Neural cell (in vitro differentiated cells): ENCODE results near the gene GUCY2C. TPM values are rescaled to one million over a fixed set of nuclear protein-coding genes. Genes with fewer than 3 reads are reported as not detected.

ENCODE experiments used
- H2AFZ ChIP-seq: fragments of 200-600, 300-800 bp; sonication (generic), shearing (Covaris generic); 2 replicates; pipeline ENCODE4 v1.6.0; 2014; ENCODE audit warnings: low read depth, mild to moderate bottlenecking, antibody characterized with exemption, low read length, moderate library complexity
- H3F3A ChIP-seq: fragments of 200-600 bp; shearing (Covaris generic); 2 replicates; pipeline ENCODE4 v1.6.1; 2016; ENCODE audit warnings: mild to moderate bottlenecking, moderate library complexity, mixed read lengths, antibody characterized with exemption, low read length; ENCODE audit not compliant: insufficient read depth, poor library complexity, severe bottlenecking
- H3K27ac ChIP-seq: fragments of 200-600, 300-800 bp; sonication (generic), shearing (Covaris generic); 2 replicates; pipeline ENCODE4 v1.5.1; 2014; ENCODE audit warnings: mild to moderate bottlenecking, low read length, moderate library complexity
- H3K27me3 ChIP-seq: fragments of 300-800, 200-600 bp; sonication (generic), shearing (Covaris generic); 2 replicates; pipeline ENCODE4 v1.6.0; 2014; ENCODE audit warnings: mild to moderate bottlenecking, low read depth, low read length, moderate library complexity; ENCODE audit not compliant: insufficient read depth
- H3K36me3 ChIP-seq: fragments of 300-800, 200-600 bp; sonication (generic), shearing (Covaris generic); 2 replicates; pipeline ENCODE4 v1.5.1; 2014; ENCODE audit warnings: mild to moderate bottlenecking, antibody characterized with exemption, low read length, moderate library complexity; ENCODE audit not compliant: insufficient read depth
- H3K4me2 ChIP-seq: fragments of 300-800, 200-600 bp; sonication (generic), shearing (Covaris generic); 2 replicates; pipeline ENCODE4 v1.6.0; 2014; ENCODE audit warnings: mild to moderate bottlenecking, low read length
- H3K4me3 ChIP-seq: fragments of 300-800, 200-600 bp; sonication (generic), shearing (Covaris generic); 2 replicates; pipeline ENCODE4 v1.5.1; 2014; ENCODE audit warnings: mild to moderate bottlenecking, low read length, moderate library complexity
- H3K79me2 ChIP-seq: fragments of 200-600 bp; shearing (Covaris generic); replicated peaks from 2 replicates; pipeline ENCODE4 v1.6.0; 2014; ENCODE audit warnings: mild to moderate bottlenecking, low read length, moderate library complexity; ENCODE audit not compliant: insufficient read depth
- H3K9ac ChIP-seq: fragments of 300-800, 200-600 bp; sonication (generic), shearing (Covaris generic); 2 replicates; pipeline ENCODE4 v1.6.1; 2016; ENCODE audit warnings: mild to moderate bottlenecking, low read length, mixed read lengths
- H3K9me2 ChIP-seq: fragments of 200-600 bp; shearing (Covaris generic); 2 replicates; pipeline ENCODE4 v1.6.1; 2016; ENCODE audit warnings: mild to moderate bottlenecking, low read length, mixed read lengths; ENCODE audit not compliant: insufficient read depth
- H3K9me3 ChIP-seq: fragments of 200-600, 300-800 bp; sonication (generic), shearing (Covaris generic); 2 replicates; pipeline ENCODE4 v1.6.1; 2016; ENCODE audit warnings: mild to moderate bottlenecking, mixed run types, low read length, moderate library complexity, mixed read lengths
- H4K20me1 ChIP-seq: fragments of 200-600 bp; shearing (Covaris generic); 2 replicates; pipeline ENCODE4 v1.6.1; 2016; ENCODE audit warnings: mild to moderate bottlenecking, mixed run types; ENCODE audit not compliant: insufficient read depth
- EP300 ChIP-seq: fragments of 450-650 bp; conservative IDR thresholded peaks from 2 replicates; pipeline ENCODE4 v1.6.1; 2014; ENCODE audit warnings: antibody characterized with exemption, mild to moderate bottlenecking, moderate library complexity; ENCODE audit not compliant: poor library complexity, severe bottlenecking
- EZH2 ChIP-seq: fragments of 200-600, 300-800 bp; shearing (Covaris generic), sonication (generic); IDR thresholded peaks from 2 replicates; pipeline ENCODE4 v1.6.1; 2014; ENCODE audit warnings: antibody characterized with exemption, low read length, borderline replicate concordance, mild to moderate bottlenecking; ENCODE audit not compliant: insufficient read depth, poor library complexity, severe bottlenecking
- MXI1 ChIP-seq: fragments of 450-650 bp; conservative IDR thresholded peaks from 2 replicates; pipeline ENCODE4 v1.6.1; 2014; ENCODE audit warnings: antibody characterized with exemption, mild to moderate bottlenecking; ENCODE audit not compliant: poor library complexity, severe bottlenecking
- POLR2AphosphoS5 ChIP-seq: IDR thresholded peaks from 2 replicates; pipeline ENCODE4 v1.6.1; 2012
- RAD21 ChIP-seq: fragments of 450-650 bp; conservative IDR thresholded peaks from 2 replicates; pipeline ENCODE4 v1.6.1; 2014; ENCODE audit warnings: antibody characterized with exemption, mild to moderate bottlenecking, moderate library complexity
- REST ChIP-seq: IDR thresholded peaks from 2 replicates; pipeline ENCODE4 v1.6.1; 2012; ENCODE audit warnings: borderline replicate concordance
- SMC3 ChIP-seq: fragments of 450-650 bp; conservative IDR thresholded peaks from 2 replicates; pipeline ENCODE4 v1.6.1; 2014; ENCODE audit warnings: antibody characterized with exemption, mild to moderate bottlenecking, moderate library complexity; ENCODE audit not compliant: poor library complexity
- TAF1 ChIP-seq: IDR thresholded peaks from 2 replicates; pipeline ENCODE4 v1.6.1; 2012; ENCODE audit warnings: low read depth
- polyA plus RNA-seq: library from polyadenylated mRNA; depleted of rRNA; stranded (reverse); fragments of >200 nt; gene quantifications from 2 replicates; pipeline ENCODE4 v1.2.3, GENCODE V29; 2014
- TF ChIP-seq, protein P1 (sequence below): fragments of 450-650 bp; IDR thresholded peaks from 2 replicates; pipeline ENCODE4 v1.5.1; 2014; ENCODE audit warnings: antibody characterized with exemption, mild to moderate bottlenecking, moderate library complexity; ENCODE audit not compliant: poor library complexity, severe bottlenecking

The GUCY2C gene
- polyA plus RNA-seq, 1 donor from 2014 or later: not detected

- H4K20me1 ChIP-seq: no peaks in the 10 kb centered on the region
- TF ChIP-seq TAF1 (no peak), REST (no peak), MXI1 (no peak), EP300 (no peak), EZH2 (no peak), POLR2AphosphoS5 (no peak), SMC3 (no peak), RAD21 (no peak)
- TF ChIP-seq, protein P1, sequence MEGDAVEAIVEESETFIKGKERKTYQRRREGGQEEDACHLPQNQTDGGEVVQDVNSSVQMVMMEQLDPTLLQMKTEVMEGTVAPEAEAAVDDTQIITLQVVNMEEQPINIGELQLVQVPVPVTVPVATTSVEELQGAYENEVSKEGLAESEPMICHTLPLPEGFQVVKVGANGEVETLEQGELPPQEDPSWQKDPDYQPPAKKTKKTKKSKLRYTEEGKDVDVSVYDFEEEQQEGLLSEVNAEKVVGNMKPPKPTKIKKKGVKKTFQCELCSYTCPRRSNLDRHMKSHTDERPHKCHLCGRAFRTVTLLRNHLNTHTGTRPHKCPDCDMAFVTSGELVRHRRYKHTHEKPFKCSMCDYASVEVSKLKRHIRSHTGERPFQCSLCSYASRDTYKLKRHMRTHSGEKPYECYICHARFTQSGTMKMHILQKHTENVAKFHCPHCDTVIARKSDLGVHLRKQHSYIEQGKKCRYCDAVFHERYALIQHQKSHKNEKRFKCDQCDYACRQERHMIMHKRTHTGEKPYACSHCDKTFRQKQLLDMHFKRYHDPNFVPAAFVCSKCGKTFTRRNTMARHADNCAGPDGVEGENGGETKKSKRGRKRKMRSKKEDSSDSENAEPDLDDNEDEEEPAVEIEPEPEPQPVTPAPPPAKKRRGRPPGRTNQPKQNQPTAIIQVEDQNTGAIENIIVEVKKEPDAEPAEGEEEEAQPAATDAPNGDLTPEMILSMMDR: no peak
- no peaks in the 10 kb centered on the region for H3F3A ChIP-seq
- H3K4me3 ChIP-seq: no peak overlapping the region
- H2AFZ ChIP-seq: no peak overlapping the region
- no peaks in the 10 kb centered on the region for H3K27me3 ChIP-seq
- no peaks in the 10 kb centered on the region for H3K9me2 ChIP-seq
- H3K9me3 ChIP-seq: peaks cover 6% of the 10 kb centered on the region
- H3K27ac ChIP-seq: no peak overlapping the region
- no peak overlapping the region for H3K9ac ChIP-seq
- no peaks in the 10 kb centered on the region for H3K79me2 ChIP-seq
- no peak overlapping the region for H3K4me2 ChIP-seq
- H3K36me3 ChIP-seq: no peaks in the 10 kb centered on the region
These were observed 84.7 kb downstream of the GUCY2C start for GRCh38 chr12:14611640-14612203.

DNA sequence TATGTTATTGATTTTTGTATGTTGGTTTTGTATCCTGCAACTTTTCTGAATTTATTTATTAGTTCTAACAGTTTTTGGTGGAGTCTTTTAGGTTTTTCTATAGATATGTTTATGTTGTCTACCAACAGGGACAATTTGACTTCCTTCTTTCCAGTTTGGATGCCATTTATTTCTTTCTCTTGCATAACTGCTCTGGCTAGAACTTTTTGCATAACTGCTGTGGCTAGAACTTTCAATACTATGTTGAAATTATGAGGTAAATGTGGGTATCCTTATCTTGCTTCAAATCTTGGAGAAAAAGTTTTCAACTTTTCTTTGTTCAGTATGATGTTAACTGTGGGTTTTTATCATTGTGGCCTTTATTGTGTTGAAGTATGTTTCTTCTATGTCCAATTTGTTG lies 88.8 kb downstream of the GUCY2C start:
- Histone ChIP-seq H3K27me3 (no peaks in the 10 kb centered on the region), H3K4me2 (no peak overlapping the region), H3K9me3 (peaks cover 8% of the 10 kb centered on the region), H3K4me3 (no peak overlapping the region), H2AFZ (no peak overlapping the region), H3K27ac (no peak overlapping the region), H4K20me1 (no peaks in the 10 kb centered on the region), H3K36me3 (no peaks in the 10 kb centered on the region), H3K79me2 (no peaks in the 10 kb centered on the region), H3F3A (no peaks in the 10 kb centered on the region), H3K9ac (no peak overlapping the region), H3K9me2 (no peaks in the 10 kb centered on the region)
- TF ChIP-seq REST (no peak), TAF1 (no peak), MXI1 (no peak), RAD21 (no peak), SMC3 (no peak), EZH2 (no peak), POLR2AphosphoS5 (no peak), EP300 (no peak)
- TF ChIP-seq, protein P1: no peak
